ENCODE data around the gene ACIN1.

Gene ACIN1

GRCh38 chr14:23105348-23105824 is 10.4 kb upstream of the ACIN1 start:
- no peak for DNase-seq

GRCh38 chr14:23104591-23105347 is 9.8 kb upstream of the ACIN1 start, which contains the start of gene CIROP:
Gene CIROP (minus strand): TSS chr14:23104989. CDS start chr14:23104920, 69 bp downstream.
- DNase-seq = no peak

- no peak for DNase-seq
These were observed 9.2 kb upstream of the ACIN1 start for GRCh38 chr14:23104070-23104590.

GRCh38 chr14:23103581-23103980 is 8.6 kb upstream of the ACIN1 start:
- no peak for DNase-seq

- DNase-seq = no peak
These were observed 7.9 kb upstream of the ACIN1 start for GRCh38 chr14:23102801-23103200.

GRCh38 chr14:23101986-23102625 is 7.2 kb upstream of the ACIN1 start:
- DNase-seq = no peak

- DNase-seq = no peak
These were observed 6.5 kb upstream of the ACIN1 start for GRCh38 chr14:23101213-23101970.

GRCh38 chr14:23099212-23099861 is 4.4 kb upstream of the ACIN1 start:
- no peak for DNase-seq

- no peak for DNase-seq
These were observed 2.9 kb upstream of the ACIN1 start for GRCh38 chr14:23097786-23098185.

GRCh38 chr14:23095196-23096108 is 516 bp upstream of the ACIN1 start, which contains the start of gene C14orf119:
Gene C14orf119 (plus strand): TSS chr14:23095505. CDS start chr14:23097659, 2,154 bp downstream.
- peak; percentile 99 for DNase-seq

- no peak for DNase-seq
These were observed 808 bp downstream of the ACIN1 start for GRCh38 chr14:23093991-23094665.

GRCh38 chr14:23093526-23093925 is 1.4 kb downstream of the ACIN1 start:
- DNase-seq = no peak

- no peak for DNase-seq
These were observed 1.8 kb downstream of the ACIN1 start for GRCh38 chr14:23093104-23093503.

GRCh38 chr14:23091294-23092225 is 3.4 kb downstream of the ACIN1 start:
- DNase-seq = no peak

GRCh38 chr14:23090254-23090636 is 4.7 kb downstream of the ACIN1 start:
- no peak for DNase-seq

- no peak for DNase-seq
These were observed 5.3 kb downstream of the ACIN1 start for GRCh38 chr14:23089498-23090253.

GRCh38 chr14:23086565-23086964 is 8.4 kb downstream of the ACIN1 start:
- no peak for DNase-seq

GRCh38 chr14:23085458-23085857 is 9.5 kb downstream of the ACIN1 start:
- DNase-seq = peak; percentile 31

GRCh38 chr14:23080474-23080873 is 14.5 kb downstream of the ACIN1 start:
- no peak for DNase-seq

Measured in activated CD4-positive, alpha-beta T cell treated with anti-CD3 and anti-CD28 coated beads, Interleukin-10, Interleukin-2, amounts not matched to agents 100 ng/mL and 50 ng/mL, durations not matched to agents 16 hours and 8 hours (primary cell).